CD4-positive, CD25-positive, alpha-beta regulatory T cell (primary cell): ENCODE results near the gene ARFRP1. TPM values are rescaled to one million over a fixed set of nuclear protein-coding genes. Genes with fewer than 3 reads are reported as not detected.

Experiments
- ATAC-seq, 2 donors: fragments of 150-1000 bp; cut with Tn5 transposase; one replicate each; pipeline ENCODE4 v1.10.0; 2021; ENCODE audit warnings: low read depth in 2 of 2, moderate number of reproducible peaks in 2 of 2, moderate library complexity in 1 of 2
- DNase-seq, 3 donors: peaks; one replicate each; pipeline versions ENCODE4 v3.0.0 to v3.0.0-alpha.2; 2012 to 2022; ENCODE audit warnings: mixed read lengths in 1 of 3
- H3K27ac ChIP-seq: one replicate; pipeline ENCODE4 v1.7.0; 2013; ENCODE audit warnings: mild to moderate bottlenecking, low read length; ENCODE audit not compliant: insufficient read depth, poor library complexity, severe bottlenecking
- H3K27me3 ChIP-seq: one replicate; pipeline ENCODE4 v1.7.0; 2013; ENCODE audit warnings: low read length; ENCODE audit not compliant: control insufficient read depth, insufficient read depth
- H3K36me3 ChIP-seq: one replicate; pipeline ENCODE4 v1.7.0; 2013; ENCODE audit warnings: mild to moderate bottlenecking, low read length, moderate library complexity; ENCODE audit not compliant: control insufficient read depth, insufficient read depth
- H3K4me1 ChIP-seq: 2 replicates; pipeline ENCODE4 v1.7.0; 2013; ENCODE audit warnings: mild to moderate bottlenecking, low read length; ENCODE audit not compliant: insufficient read depth, control insufficient read depth, poor library complexity, severe bottlenecking
- H3K4me3 ChIP-seq: one replicate; pipeline ENCODE4 v1.7.0; 2013; ENCODE audit warnings: low read depth, mild to moderate bottlenecking, low read length, moderate library complexity
- H3K9me3 ChIP-seq, 2 experiments: 1 replicate in 1 of 2; 2 replicates in 1 of 2; pipeline ENCODE4 v1.7.0; 2013; ENCODE audit warnings: low read length in 2 of 2, mild to moderate bottlenecking in 1 of 2, moderate library complexity in 1 of 2; ENCODE audit not compliant: control insufficient read depth in 2 of 2
- H3K27ac Mint-ChIP-seq, 3 donors: one replicate each; pipeline ENCODE4 v1.8.0; 2020 to 2022; ENCODE audit warnings: mild to moderate bottlenecking in 3 of 3, mixed read lengths in 3 of 3, moderate library complexity in 2 of 3
- H3K27me3 Mint-ChIP-seq: one replicate; pipeline ENCODE4 v1.8.0; 2022; ENCODE audit warnings: mild to moderate bottlenecking, mixed read lengths
- H3K36me3 Mint-ChIP-seq: one replicate; pipeline ENCODE4 v1.8.0; 2020; ENCODE audit warnings: mixed read lengths
- H3K4me1 Mint-ChIP-seq, 4 donors: one replicate each; pipeline ENCODE4 v1.8.0; 2020 to 2022; ENCODE audit warnings: mixed read lengths in 4 of 4, mild to moderate bottlenecking in 1 of 4
- H3K4me3 Mint-ChIP-seq, 4 donors: one replicate each; pipeline ENCODE4 v1.8.0; 2020 to 2022; ENCODE audit warnings: mild to moderate bottlenecking in 4 of 4, mixed read lengths in 4 of 4, moderate library complexity in 3 of 4
- H3K9me3 Mint-ChIP-seq, 7 donors: one replicate each; pipeline ENCODE4 v1.8.0; 2020 to 2022; ENCODE audit warnings: mixed read lengths in 7 of 7, mild to moderate bottlenecking in 3 of 7, moderate library complexity in 2 of 7
- polyA plus RNA-seq, 4 donors: library from polyadenylated mRNA; unstranded; fragments of 300-500 nt; fragmentation: Illumina TruSeq; gene quantifications; one replicate each; pipeline ENCODE4 v1.2.3, GENCODE V29; 2021
- total RNA-seq: library from RNA; stranded (reverse); gene quantifications from one replicate; pipeline ENCODE4 v1.2.3, GENCODE V29; 2022

The ARFRP1 gene
- total and polyA plus RNA-seq, 5 donors from 2014 or later: 51.6 to 65.7 (median 61.6) TPM

DNA sequence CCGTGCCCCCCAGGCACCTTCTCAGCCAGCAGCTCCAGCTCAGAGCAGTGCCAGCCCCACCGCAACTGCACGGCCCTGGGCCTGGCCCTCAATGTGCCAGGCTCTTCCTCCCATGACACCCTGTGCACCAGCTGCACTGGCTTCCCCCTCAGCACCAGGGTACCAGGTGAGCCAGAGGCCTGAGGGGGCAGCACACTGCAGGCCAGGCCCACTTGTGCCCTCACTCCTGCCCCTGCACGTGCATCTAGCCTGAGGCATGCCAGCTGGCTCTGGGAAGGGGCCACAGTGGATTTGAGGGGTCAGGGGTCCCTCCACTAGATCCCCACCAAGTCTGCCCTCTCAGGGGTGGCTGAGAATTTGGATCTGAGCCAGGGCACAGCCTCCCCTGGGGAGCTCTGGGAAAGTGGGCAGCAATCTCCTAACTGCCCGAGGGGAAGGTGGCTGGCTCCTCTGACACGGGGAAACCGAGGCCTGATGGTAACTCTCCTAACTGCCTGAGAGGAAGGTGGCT, 10.4 kb downstream of the ARFRP1 start:
- H3K27ac ChIP-seq: no peak overlapping the region
- no peaks in the 10 kb centered on the region for H3K9me3 ChIP-seq
- peak overlapping the region in 1 of 3 donors; percentile 55 for H3K27ac Mint-ChIP-seq
- no peaks in the 10 kb centered on the region for H3K27me3 ChIP-seq
- peaks cover 0 to 5% (median 0%) of the 10 kb centered on the region in 7 donors for H3K9me3 Mint-ChIP-seq
- H3K36me3 Mint-ChIP-seq: no peaks in the 10 kb centered on the region
- no peaks in the 10 kb centered on the region for H3K27me3 Mint-ChIP-seq
- H3K4me1 ChIP-seq: peaks cover 17% of the 10 kb centered on the region
- peaks cover 0 to 14% (median 0%) of the 10 kb centered on the region in 4 donors for H3K4me1 Mint-ChIP-seq
- DNase-seq (no peak), ATAC-seq (no peak)
- H3K4me3 Mint-ChIP-seq: peak overlapping the region in 1 of 4 donors; percentile 47
- no peaks in the 10 kb centered on the region for H3K36me3 ChIP-seq
- H3K4me3 ChIP-seq: no peak overlapping the region

DNA sequence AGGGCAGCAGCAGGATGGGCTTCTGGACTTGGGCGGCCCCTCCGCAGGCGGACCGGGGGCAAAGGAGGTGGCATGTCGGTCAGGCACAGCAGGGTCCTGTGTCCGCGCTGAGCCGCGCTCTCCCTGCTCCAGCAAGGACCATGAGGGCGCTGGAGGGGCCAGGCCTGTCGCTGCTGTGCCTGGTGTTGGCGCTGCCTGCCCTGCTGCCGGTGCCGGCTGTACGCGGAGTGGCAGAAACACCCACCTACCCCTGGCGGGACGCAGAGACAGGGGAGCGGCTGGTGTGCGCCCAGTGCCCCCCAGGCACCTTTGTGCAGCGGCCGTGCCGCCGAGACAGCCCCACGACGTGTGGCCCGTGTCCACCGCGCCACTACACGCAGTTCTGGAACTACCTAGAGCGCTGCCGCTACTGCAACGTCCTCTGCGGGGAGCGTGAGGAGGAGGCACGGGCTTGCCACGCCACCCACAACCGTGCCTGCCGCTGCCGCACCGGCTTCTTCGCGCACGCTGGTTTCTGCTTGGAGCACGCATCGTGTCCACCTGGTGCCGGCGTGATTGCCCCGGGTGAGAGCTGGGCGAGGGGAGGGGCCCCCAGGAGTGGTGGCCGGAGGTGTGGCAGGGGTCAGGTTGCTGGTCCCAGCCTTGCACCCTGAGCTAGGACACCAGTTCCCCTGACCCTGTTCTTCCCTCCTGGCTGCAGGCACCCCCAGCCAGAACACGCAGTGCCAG, 11.0 kb downstream of the ARFRP1 start, which contains the start of gene TNFRSF6B:
TNFRSF6B (plus strand) TSS at position 25 of the 729 bp plus-strand sequence; CDS start at position 141, 116 bp downstream.
- ATAC-seq (peak; percentile 11 to 36), DNase-seq (peak in 2 of 3 donors; percentile 29 to 31)
- H3K4me1 ChIP-seq: peaks cover 17% of the 10 kb centered on the region
- H3K27ac ChIP-seq: no peak within 1 kb of the TSS
- Mint-ChIP-seq H3K9me3 (peaks cover 0 to 5% (median 0%) of the 10 kb centered on the region in 7 donors), H3K36me3 (no peaks in the 10 kb centered on the region), H3K4me1 (peaks cover 0 to 15% (median 0%) of the 10 kb centered on the region in 4 donors), H3K27me3 (no peaks in the 10 kb centered on the region), H3K4me3 (peak within 1 kb of the TSS in 2 of 4 donors; percentile 47 to 61), H3K27ac (peak within 1 kb of the TSS in 2 of 3 donors; percentile 38 to 55)
- H3K36me3 ChIP-seq: no peaks in the 10 kb centered on the region
- no peaks in the 10 kb centered on the region for H3K9me3 ChIP-seq
- no peak within 1 kb of the TSS for H3K4me3 ChIP-seq
- no peaks in the 10 kb centered on the region for H3K27me3 ChIP-seq

DNA sequence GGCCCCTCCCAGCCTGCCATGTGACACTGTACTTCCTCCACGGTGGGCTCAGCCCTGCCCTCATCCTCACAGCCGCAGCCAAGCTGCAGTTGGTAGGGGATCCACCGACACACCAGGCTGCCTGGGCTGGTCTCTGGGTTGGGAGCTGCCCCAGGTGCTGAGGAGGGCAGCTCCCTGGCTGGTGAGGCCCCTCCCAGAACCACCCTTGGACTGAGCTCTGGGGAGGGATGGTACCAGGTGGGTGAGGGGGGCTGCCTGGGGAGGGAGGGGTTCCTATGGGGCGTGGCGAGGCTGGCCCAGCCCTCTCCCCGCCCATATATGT, 11.5 kb downstream of the ARFRP1 start:
- H3K27me3 Mint-ChIP-seq: no peaks in the 10 kb centered on the region
- H3K4me1 Mint-ChIP-seq: peaks cover 0 to 15% (median 0%) of the 10 kb centered on the region in 4 donors
- H3K36me3 ChIP-seq: no peaks in the 10 kb centered on the region
- peak overlapping the region in 1 of 4 donors; percentile 61 for H3K4me3 Mint-ChIP-seq
- H3K27ac ChIP-seq: no peak overlapping the region
- H3K27me3 ChIP-seq: no peaks in the 10 kb centered on the region
- peak overlapping the region in 1 of 3 donors; percentile 55 for H3K27ac Mint-ChIP-seq
- ATAC-seq (peak; percentile 33 to 50), DNase-seq (peak in 2 of 3 donors; percentile 12 to 37)
- H3K36me3 Mint-ChIP-seq: no peaks in the 10 kb centered on the region
- H3K9me3 Mint-ChIP-seq: peaks cover 0 to 5% (median 0%) of the 10 kb centered on the region in 7 donors
- no peak overlapping the region for H3K4me3 ChIP-seq
- no peaks in the 10 kb centered on the region for H3K9me3 ChIP-seq
- peaks cover 17% of the 10 kb centered on the region for H3K4me1 ChIP-seq

DNA sequence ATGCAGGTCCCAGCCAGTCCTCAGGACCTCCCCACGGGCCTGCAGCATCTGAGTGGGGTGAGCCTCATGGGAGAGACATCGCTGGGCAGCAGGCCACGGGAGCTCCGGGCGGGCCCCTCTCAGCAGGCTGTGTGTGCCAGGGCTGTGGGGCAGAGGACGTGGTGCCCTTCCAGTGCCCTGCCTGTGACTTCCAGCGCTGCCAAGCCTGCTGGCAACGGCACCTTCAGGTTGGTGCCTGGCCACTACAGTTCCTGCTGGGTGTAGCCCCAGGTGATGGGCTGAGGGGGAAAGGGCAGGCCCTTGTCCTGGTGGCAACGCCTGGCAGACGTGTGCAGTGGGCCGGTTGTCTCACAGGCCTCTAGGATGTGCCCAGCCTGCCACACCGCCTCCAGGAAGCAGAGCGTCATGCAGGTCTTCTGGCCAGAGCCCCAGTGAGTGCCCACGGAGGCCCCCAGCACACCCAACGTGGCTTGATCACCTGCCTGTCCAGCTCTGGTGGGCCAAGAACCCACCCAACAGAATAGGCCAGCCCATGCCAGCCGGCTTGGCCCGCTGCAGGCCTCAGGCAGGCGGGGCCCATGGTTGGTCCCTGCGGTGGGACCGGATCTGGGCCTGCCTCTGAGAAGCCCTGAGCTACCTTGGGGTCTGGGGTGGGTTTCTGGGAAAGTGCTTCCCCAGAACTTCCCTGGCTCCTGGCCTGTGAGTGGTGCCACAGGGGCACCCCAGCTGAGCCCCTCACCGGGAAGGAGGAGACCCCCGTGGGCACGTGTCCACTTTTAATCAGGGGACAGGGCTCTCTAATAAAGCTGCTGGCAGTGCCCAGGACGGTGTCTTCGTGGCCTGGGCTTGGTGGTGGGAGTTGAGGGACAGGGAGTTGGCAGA, 12.1 kb downstream of the ARFRP1 start:
- Histone ChIP-seq H3K4me1 (peaks cover 17% of the 10 kb centered on the region), H3K4me3 (no peak overlapping the region), H3K27me3 (no peaks in the 10 kb centered on the region), H3K9me3 (no peaks in the 10 kb centered on the region), H3K36me3 (no peaks in the 10 kb centered on the region), H3K27ac (no peak overlapping the region)
- no peak for DNase-seq
- Mint-ChIP-seq H3K9me3 (peaks cover 0 to 5% (median 0%) of the 10 kb centered on the region in 7 donors), H3K4me3 (no peak overlapping the region), H3K27ac (peak overlapping the region in 1 of 3 donors; percentile 55), H3K4me1 (peaks cover 0 to 15% (median 0%) of the 10 kb centered on the region in 4 donors), H3K27me3 (no peaks in the 10 kb centered on the region), H3K36me3 (no peaks in the 10 kb centered on the region)
- no peak for ATAC-seq

DNA sequence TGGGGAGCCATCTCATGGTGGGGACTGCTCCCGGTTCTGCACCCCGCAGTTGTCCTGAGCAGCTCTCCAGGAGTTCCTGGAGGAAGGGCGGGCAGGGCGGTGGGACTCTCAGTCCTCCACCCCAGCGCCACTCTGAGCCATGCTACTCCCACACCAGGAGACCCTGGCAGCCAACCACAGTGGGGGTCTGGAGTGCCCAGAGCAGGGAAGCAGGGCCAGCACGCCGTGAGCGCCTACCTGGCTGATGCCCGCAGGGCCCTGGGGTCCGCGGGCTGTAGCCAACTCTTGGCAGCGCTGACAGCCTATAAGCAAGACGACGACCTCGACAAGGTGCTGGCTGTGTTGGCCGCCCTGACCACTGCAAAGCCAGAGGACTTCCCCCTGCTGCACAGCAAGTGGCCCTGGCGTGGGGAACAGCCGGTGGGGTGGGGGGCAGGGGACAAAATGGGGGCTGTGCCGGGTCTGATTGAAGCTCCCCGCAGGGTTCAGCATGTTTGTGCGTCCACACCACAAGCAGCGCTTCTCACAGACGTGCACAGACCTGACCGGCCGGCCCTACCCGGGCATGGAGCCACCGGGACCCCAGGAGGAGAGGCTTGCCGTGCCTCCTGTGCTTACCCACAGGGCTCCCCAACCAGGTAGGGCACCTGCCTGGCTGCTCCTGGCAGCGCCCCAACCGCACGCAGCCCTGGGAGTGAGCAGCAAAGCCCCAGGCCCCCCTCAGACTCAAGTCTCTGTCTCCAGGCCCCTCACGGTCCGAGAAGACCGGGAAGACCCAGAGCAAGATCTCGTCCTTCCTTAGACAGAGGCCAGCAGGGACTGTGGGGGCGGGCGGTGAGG, 13.0 kb downstream of the ARFRP1 start:
- H3K27me3 ChIP-seq: no peaks in the 10 kb centered on the region
- Mint-ChIP-seq H3K9me3 (peaks cover 0 to 5% (median 0%) of the 10 kb centered on the region in 7 donors), H3K4me3 (no peak overlapping the region), H3K36me3 (no peaks in the 10 kb centered on the region), H3K4me1 (peaks cover 0 to 15% (median 0%) of the 10 kb centered on the region in 4 donors), H3K27ac (peak overlapping the region in 1 of 3 donors; percentile 48), H3K27me3 (no peaks in the 10 kb centered on the region)
- no peak overlapping the region for H3K4me3 ChIP-seq
- no peaks in the 10 kb centered on the region for H3K9me3 ChIP-seq
- peaks cover 17% of the 10 kb centered on the region for H3K4me1 ChIP-seq
- H3K27ac ChIP-seq: no peak overlapping the region
- ATAC-seq (no peak), DNase-seq (no peak)
- H3K36me3 ChIP-seq: no peaks in the 10 kb centered on the region

DNA sequence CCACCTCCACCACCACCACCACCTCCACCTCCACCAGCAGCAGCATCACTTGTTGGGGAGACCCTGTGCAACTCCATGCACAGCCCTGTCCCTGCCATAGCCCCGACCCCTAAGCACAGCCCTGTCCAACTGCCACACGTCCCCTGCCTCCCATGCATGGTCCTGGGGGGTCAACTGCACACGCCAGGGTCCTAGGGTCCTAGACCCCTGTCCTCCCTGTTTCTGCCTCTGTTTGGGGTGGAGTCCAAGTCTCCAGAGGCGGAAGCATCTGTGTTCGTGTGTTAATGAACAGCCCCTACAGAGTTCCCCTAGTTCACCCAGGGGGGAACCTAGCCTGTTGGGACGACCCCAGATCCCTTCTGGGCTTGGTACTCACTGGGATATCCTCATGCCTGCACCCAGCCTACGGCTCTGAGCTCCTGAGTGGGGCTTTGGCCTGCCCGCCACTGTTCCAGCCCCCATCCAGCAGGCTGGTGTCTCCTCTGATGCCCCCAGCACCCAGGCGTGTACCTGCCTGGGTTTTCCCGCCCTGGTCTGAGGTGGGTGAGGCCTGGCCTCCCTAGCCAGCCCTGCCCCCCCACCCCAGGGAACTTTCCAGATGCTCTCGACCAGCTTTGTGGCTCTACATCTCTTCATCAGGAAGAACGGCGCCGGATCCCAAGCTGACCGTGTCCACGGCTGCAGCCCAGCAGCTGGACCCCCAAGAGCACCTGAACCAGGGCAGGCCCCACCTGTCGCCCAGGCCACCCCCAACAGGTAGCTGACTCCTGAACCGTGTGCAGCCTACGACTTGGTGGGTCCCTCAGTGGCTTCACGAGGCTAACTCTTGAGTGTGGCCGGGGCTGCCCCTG, 13.8 kb downstream of the ARFRP1 start:
- no peak for ATAC-seq
- Mint-ChIP-seq H3K4me3 (peak overlapping the region in 1 of 4 donors; percentile 68), H3K36me3 (no peaks in the 10 kb centered on the region), H3K27me3 (no peaks in the 10 kb centered on the region), H3K9me3 (peaks cover 0 to 5% (median 0%) of the 10 kb centered on the region in 7 donors), H3K27ac (peak overlapping the region in 1 of 3 donors; percentile 25), H3K4me1 (peaks cover 0 to 15% (median 0%) of the 10 kb centered on the region in 4 donors)
- Histone ChIP-seq H3K27me3 (no peaks in the 10 kb centered on the region), H3K4me1 (peaks cover 17% of the 10 kb centered on the region), H3K27ac (no peak overlapping the region), H3K9me3 (no peaks in the 10 kb centered on the region), H3K36me3 (no peaks in the 10 kb centered on the region), H3K4me3 (no peak overlapping the region)
- no peak for DNase-seq
